HepG2 (cell line): ENCODE measurements around the gene SLC22A23. TPM values are rescaled to one million over a fixed set of nuclear protein-coding genes. Genes with fewer than 3 reads are reported as not detected.

Source experiments
- ATAC-seq: fragments of 200-7000 bp; cut with Tn5 transposase; 3 replicates; pipeline ENCODE4 v1.9.1; 2020; ENCODE audit warnings: mild to moderate bottlenecking, moderate library complexity
- BruUV-seq: library from RNA; stranded (reverse); fragments of 400-500 nt; replicated peaks from 2 replicates; lab custom pipeline; 2021; lab: Mats Ljungman, UMichigan
- CTCF ChIA-PET: fragments of 300-600 bp; formaldehyde crosslinking; extraction: SDS; loops from one replicate; lab custom pipeline; 2021; ENCODE audit warnings: low total read pairs, inconsistent platforms, low intra/inter-chr PET ratio; lab: Yijun Ruan, JAX
- POLR2A ChIA-PET: fragments of 350-600 bp; sonication (Branson Sonifier 250); formaldehyde crosslinking; loops from one replicate; lab custom pipeline; 2020; ENCODE audit warnings: antibody characterized with exemption, inconsistent platforms; lab: Yijun Ruan, JAX
- DNase-seq: peaks from one replicate; pipeline ENCODE4 v3.0.0-alpha.2; 2015; ENCODE audit warnings: low spot score
- FAIRE-seq: peaks from 3 replicates; lab custom pipeline; 2011; peaks lifted over from hg19 to GRCh38; lab: Jason Lieb, UNC
- H2AFZ ChIP-seq: one replicate; pipeline ENCODE4 v1.6.1; 2011; ENCODE audit warnings: low read length, inconsistent platforms
- H3K27ac ChIP-seq: fragments of 300-600 bp; 3 replicates; pipeline ENCODE4 v1.8.0; 2011; ENCODE audit warnings: mixed run types, mild to moderate bottlenecking, mixed read lengths, low read length, inconsistent platforms; ENCODE audit not compliant: insufficient read depth; ENCODE audit errors: extremely low read length
- H3K27me3 ChIP-seq, 2 experiments: fragments of 200-600 bp in 1 of 2; 2 replicates in 1 of 2; 3 replicates in 1 of 2; pipeline versions ENCODE4 v1.6.0 to v1.8.0; 2011; ENCODE audit warnings: low read length in 2 of 2, mild to moderate bottlenecking in 2 of 2, moderate library complexity in 2 of 2, inconsistent platforms in 1 of 2; ENCODE audit not compliant: insufficient read depth in 2 of 2, control insufficient read depth in 1 of 2
- H3K36me3 ChIP-seq, 2 experiments: fragments of 200-600 bp in 1 of 2; replicated peaks in 1 of 2; 2 replicates in 1 of 2; 3 replicates in 1 of 2; pipeline versions ENCODE4 v1.5.1 to v1.8.0; 2011; ENCODE audit warnings: low read length in 2 of 2, inconsistent platforms in 1 of 2; ENCODE audit not compliant: insufficient read depth in 2 of 2, control insufficient read depth in 1 of 2
- H3K4me1 ChIP-seq: 2 replicates; pipeline ENCODE4 v1.5.1; 2012; ENCODE audit warnings: low read length, inconsistent platforms; ENCODE audit not compliant: insufficient read depth
- H3K4me2 ChIP-seq: 2 replicates; pipeline ENCODE4 v1.6.0; 2011; ENCODE audit warnings: low read depth, low read length, inconsistent platforms
- H3K4me3 ChIP-seq, 3 experiments: fragments of 200-600 bp in 1 of 3; sonication (generic), shearing (Covaris generic) in 1 of 3; replicated peaks in 1 of 3; 2 replicates each; pipeline ENCODE4 v1.5.1; 2011 to 2016; ENCODE audit warnings: low read length in 3 of 3, inconsistent platforms in 2 of 3, low read depth in 2 of 3, mild to moderate bottlenecking in 2 of 3, control low read depth in 1 of 3, mixed read lengths in 1 of 3; ENCODE audit not compliant: insufficient read depth in 1 of 3
- H3K79me2 ChIP-seq: one replicate; pipeline ENCODE4 v1.6.1; 2011; ENCODE audit warnings: low read length, inconsistent platforms; ENCODE audit not compliant: insufficient read depth
- H3K9ac ChIP-seq: 2 replicates; pipeline ENCODE4 v1.6.0; 2011; ENCODE audit warnings: mild to moderate bottlenecking, low read depth, low read length, inconsistent platforms; ENCODE audit not compliant: insufficient read depth
- H3K9me3 ChIP-seq: 2 replicates; pipeline ENCODE4 v1.5.1; 2012; ENCODE audit warnings: mild to moderate bottlenecking, low read length
- H4K20me1 ChIP-seq: 2 replicates; pipeline ENCODE4 v1.6.0; 2011; ENCODE audit warnings: inconsistent platforms, mild to moderate bottlenecking, low read length, moderate library complexity; ENCODE audit not compliant: insufficient read depth
- CC2D1A ChIP-seq: sonication (generic); formaldehyde crosslinking; IDR thresholded peaks from 2 replicates; pipeline ENCODE4 v1.8.1; 2023; ENCODE audit warnings: mild to moderate bottlenecking, missing genetic modification reagents
- FOXA1 ChIP-seq, 2 experiments: fragments of 450-650 bp in 1 of 2; sonication (generic) in 1 of 2; formaldehyde crosslinking in 1 of 2; IDR thresholded peaks; 2 replicates each; pipeline versions ENCODE4 v1.4.0 to v1.6.1; 2016 to 2020; ENCODE audit warnings: missing genetic modification reagents in 1 of 2
- JUND ChIP-seq: sonication (generic); formaldehyde crosslinking; IDR thresholded peaks from 2 replicates; pipeline ENCODE4 v1.8.0; 2022; ENCODE audit warnings: mild to moderate bottlenecking, missing genetic modification reagents
- MAFF ChIP-seq: IDR thresholded peaks from 2 replicates; pipeline ENCODE4 v1.6.1; 2011; ENCODE audit warnings: low read depth, low read length, improper control_type of control experiment
- NFE2L1 ChIP-seq: sonication (generic); formaldehyde crosslinking; IDR thresholded peaks from 2 replicates; pipeline ENCODE4 v1.4.0; 2020; ENCODE audit warnings: missing genetic modification reagents, mild to moderate bottlenecking, borderline replicate concordance
- NKX3-1 ChIP-seq: sonication (generic); formaldehyde crosslinking; IDR thresholded peaks from 2 replicates; pipeline ENCODE4 v1.5.0; 2020; ENCODE audit warnings: missing genetic modification reagents
- PHF20 ChIP-seq: sonication (generic); formaldehyde crosslinking; IDR thresholded peaks from 2 replicates; pipeline ENCODE4 v1.5.0; 2020; ENCODE audit warnings: mild to moderate bottlenecking, missing genetic modification reagents
- RBFOX2 ChIP-seq: fragments of 200-400 bp; formaldehyde crosslinking; IDR thresholded peaks from 2 replicates; pipeline ENCODE4 v1.6.1; 2017; ENCODE audit warnings: low read depth, mild to moderate bottlenecking, low read length
- RCOR2 ChIP-seq: IDR thresholded peaks from 2 replicates; pipeline ENCODE4 v1.6.1; 2016; ENCODE audit warnings: missing biosample characterization, missing genetic modification reagents
- RFXAP ChIP-seq: sonication (generic); formaldehyde crosslinking; IDR thresholded peaks from 2 replicates; pipeline ENCODE4 v1.4.0; 2020; ENCODE audit warnings: missing genetic modification reagents, borderline replicate concordance
- SMAD3 ChIP-seq: sonication (generic); formaldehyde crosslinking; IDR thresholded peaks from 2 replicates; pipeline ENCODE4 v1.4.0; 2020; ENCODE audit warnings: missing genetic modification reagents
- TIGD3 ChIP-seq: sonication (generic); formaldehyde crosslinking; IDR thresholded peaks from 2 replicates; pipeline ENCODE4 v1.5.1; 2020; ENCODE audit warnings: mild to moderate bottlenecking, missing genetic modification reagents, borderline replicate concordance
- ZBTB3 ChIP-seq: sonication (generic); formaldehyde crosslinking; IDR thresholded peaks from 2 replicates; pipeline ENCODE4 v1.4.0; 2020; ENCODE audit warnings: low read depth, mild to moderate bottlenecking, moderate library complexity, missing genetic modification reagents, borderline replicate concordance
- ZC3H13 ChIP-seq: sonication (generic); formaldehyde crosslinking; IDR thresholded peaks from 2 replicates; pipeline ENCODE4 v1.8.1; 2023; ENCODE audit warnings: mild to moderate bottlenecking, missing genetic modification reagents, moderate library complexity
- ZNF264 ChIP-seq: sonication (generic); formaldehyde crosslinking; IDR thresholded peaks from 2 replicates; pipeline ENCODE4 v1.4.0; 2020; ENCODE audit warnings: missing genetic modification reagents
- ZNF674 ChIP-seq: sonication (generic); formaldehyde crosslinking; IDR thresholded peaks from 2 replicates; pipeline ENCODE4 v1.5.0; 2020; ENCODE audit warnings: low read depth, mild to moderate bottlenecking, missing genetic modification reagents
- WGBS: methylation state at CpG from one replicate; pipeline ENCODE4 v1.1.6; 2017; ENCODE audit warnings: low lambda C conversion rate; 5-methylcytosine and 5-hydroxymethylcytosine counted together
- in situ Hi-C: cut with HindIII; loops from 2 replicates; pipeline ENCODE4 v1.10.0; 2017; ENCODE audit warnings: low pct_unique_long_range_greater_than_20kb; ENCODE audit not compliant: extremely low pct_ligation_motif_present
- intact Hi-C: fragments of 100-400 bp; cut with micrococcal nuclease; formaldehyde crosslinking; loops from one replicate; pipeline ENCODE4 v1.10.0; 2022; ENCODE audit not compliant: unreplicated experiment
- polyA plus RNA-seq, 8 experiments: library from polyadenylated mRNA; depleted of rRNA in 3 of 8; stranded (reverse) in 7 of 8; unstranded in 1 of 8; fragments of >200 nt; fragmentation: Illumina TruSeq in 4 of 8; extraction: Trizol in 4 of 8; gene quantifications; 2 replicates each; pipeline versions ENCODE4 v1.2.1 to v1.2.3, GENCODE V29; 2011 to 2016; ENCODE audit warnings: low read depth in 4 of 8, missing spikeins in 1 of 8, mixed read lengths in 1 of 8; ENCODE audit not compliant: insufficient read depth in 1 of 8
- total RNA-seq, 5 experiments: library from RNA; depleted of rRNA; stranded (reverse); fragments of >200 nt; fragmentation: Illumina TruSeq; extraction: Trizol; gene quantifications; 2 replicates each; pipeline ENCODE4 v1.2.3, GENCODE V29; 2016; ENCODE audit warnings: low read depth in 1 of 5
- TF ChIP-seq, protein P1 (sequence below): sonication (generic); formaldehyde crosslinking; IDR thresholded peaks from 2 replicates; pipeline ENCODE4 v1.9.0; 2022; ENCODE audit warnings: missing genetic modification reagents, mild to moderate bottlenecking, borderline replicate concordance

The SLC22A23 gene
- total and polyA plus RNA-seq, 2 of the 13 experiments (the other 11 are each of a cell fraction or from before 2014, with no cell fraction given): 11.8 to 17.5 TPM

- DNase-seq (no peak), ATAC-seq (no peak), FAIRE-seq (no peak)
- Histone ChIP-seq H3K4me1 (peaks cover 79% of the 10 kb centered on the region), H2AFZ (no peak overlapping the region), H3K27ac (no peak overlapping the region), H3K27me3 (no peaks in the 10 kb centered on the region), H3K79me2 (peaks cover 60% of the 10 kb centered on the region), H4K20me1 (no peaks in the 10 kb centered on the region), H3K4me2 (no peak overlapping the region), H3K4me3 (no peak overlapping the region), H3K9ac (no peak overlapping the region), H3K36me3 (peaks cover 14 to 44% of the 10 kb centered on the region in 2 experiments; a peak in 4 of 5 replicates), H3K9me3 (no peaks in the 10 kb centered on the region; the same call in 1 of the 2 replicates)
- intact Hi-C loops (loop anchor here (10.0 kb wide), 1 partner anchor 87 kb away; no protein-coding TSS in a partner anchor), in situ Hi-C loops (loop anchor here (5.0 kb wide), 1 partner anchor 35 kb away; no protein-coding TSS in a partner anchor)
- ChIA-PET POLR2A (interaction anchor here (3.0 kb wide), 1 partner anchor 14 kb away, joined by 10 read pairs; no protein-coding TSS in a partner anchor), CTCF (no interaction called here)
- 97% methylated on average over 4 of the region's 4 CpGs for WGBS
- no TSS peak for BruUV-seq
- TF ChIP-seq, protein P1, sequence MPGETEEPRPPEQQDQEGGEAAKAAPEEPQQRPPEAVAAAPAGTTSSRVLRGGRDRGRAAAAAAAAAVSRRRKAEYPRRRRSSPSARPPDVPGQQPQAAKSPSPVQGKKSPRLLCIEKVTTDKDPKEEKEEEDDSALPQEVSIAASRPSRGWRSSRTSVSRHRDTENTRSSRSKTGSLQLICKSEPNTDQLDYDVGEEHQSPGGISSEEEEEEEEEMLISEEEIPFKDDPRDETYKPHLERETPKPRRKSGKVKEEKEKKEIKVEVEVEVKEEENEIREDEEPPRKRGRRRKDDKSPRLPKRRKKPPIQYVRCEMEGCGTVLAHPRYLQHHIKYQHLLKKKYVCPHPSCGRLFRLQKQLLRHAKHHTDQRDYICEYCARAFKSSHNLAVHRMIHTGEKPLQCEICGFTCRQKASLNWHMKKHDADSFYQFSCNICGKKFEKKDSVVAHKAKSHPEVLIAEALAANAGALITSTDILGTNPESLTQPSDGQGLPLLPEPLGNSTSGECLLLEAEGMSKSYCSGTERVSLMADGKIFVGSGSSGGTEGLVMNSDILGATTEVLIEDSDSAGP: no peak
- TF ChIP-seq RBFOX2 (no peak), JUND (CRISPR knock-in tag) (no peak), RCOR2 (CRISPR knock-in tag) (no peak)
Measured at GRCh38 chr6:3417473-3417872, 39.4 kb downstream of the SLC22A23 start.

- H3K36me3 ChIP-seq: peaks cover 14 to 47% of the 10 kb centered on the region in 2 experiments; a peak in 4 of 5 replicates
- H4K20me1 ChIP-seq: no peaks in the 10 kb centered on the region
- no peak for TF ChIP-seq ZNF264 (CRISPR knock-in tag)
- TF ChIP-seq MAFF: no peak
- no peak for TF ChIP-seq NFE2L1 (CRISPR knock-in tag)
- no peak for TF ChIP-seq FOXA1 (IDR thresholded peaks at IDR 0.05)
- no peak for TF ChIP-seq FOXA1 (CRISPR knock-in tag; IDR thresholded peaks at IDR 0.05)
- no peak for TF ChIP-seq CC2D1A (CRISPR knock-in tag)
- no peak for TF ChIP-seq NKX3-1 (CRISPR knock-in tag)
- no peak for TF ChIP-seq PHF20 (CRISPR knock-in tag)
- no peak for TF ChIP-seq ZBTB3 (CRISPR knock-in tag)
- no peak for TF ChIP-seq TIGD3
- no peak for TF ChIP-seq SMAD3
- TF ChIP-seq ZC3H13: no peak
- TF ChIP-seq ZNF674: no peak
- TF ChIP-seq RFXAP (CRISPR knock-in tag): no peak
- H3K9ac ChIP-seq: no peak overlapping the region
- ChIA-PET CTCF (no interaction called here), POLR2A (interaction anchor here (0.6 to 3.0 kb wide), 4 partner anchors 12 to 54 kb away, joined by 3 to 10 read pairs (median 4); partner anchors contain the start of gene SLC22A23)
- no peaks in the 10 kb centered on the region for H3K27me3 ChIP-seq
- FAIRE-seq (no peak), ATAC-seq (no peak), DNase-seq (no peak)
- H3K4me3 ChIP-seq: no peak overlapping the region
- no peaks in the 10 kb centered on the region; the same call in 1 of the 2 replicates for H3K9me3 ChIP-seq
- H3K27ac ChIP-seq: no peak overlapping the region
- peaks cover 51% of the 10 kb centered on the region for H3K79me2 ChIP-seq
- no TSS peak for BruUV-seq
- H3K4me2 ChIP-seq: no peak overlapping the region
- intact Hi-C loops (loop anchor here (10.0 kb wide), 1 partner anchor 89 kb away; no protein-coding TSS in a partner anchor), in situ Hi-C loops (loop anchor here (5.0 kb wide), 1 partner anchor 37 kb away; no protein-coding TSS in a partner anchor)
- no peak overlapping the region for H2AFZ ChIP-seq
- H3K4me1 ChIP-seq: peaks cover 81% of the 10 kb centered on the region
- 98% methylated on average over 8 of the region's 8 CpGs for WGBS
Measured at GRCh38 chr6:3415490-3415889, 41.4 kb downstream of the SLC22A23 start.
